ENCODE data around the gene DDX49.

DDX49 gene

GRCh38 chr19:18908917-18909619, 10.4 kb upstream of the DDX49 start:
- no peak overlapping the region for H3K4me3 ChIP-seq (ENCODE audit: low read depth, low read length)
- peak; percentile 28 for DNase-seq
- H3K36me3 ChIP-seq, result peaks cover 37% of the 10 kb centered on the region
- TF ChIP-seq CTCF (IDR thresholded peaks at IDR 0.05; ENCODE audit: low read depth, low read length), result no peak
- no peaks in the 10 kb centered on the region for H3K27me3 ChIP-seq (ENCODE audit: insufficient read depth, low read depth, severe bottlenecking)
- no peak overlapping the region for H3K27ac ChIP-seq
- H3K9me3 ChIP-seq (ENCODE audit: severe bottlenecking), result no peaks in the 10 kb centered on the region

GRCh38 chr19:18910010-18910409, 9.5 kb upstream of the DDX49 start:
- Histone ChIP-seq H3K27ac (no peak overlapping the region; the same call in 1 of the 2 replicates), H3K36me3 (peaks cover 31% of the 10 kb centered on the region), H3K9me3 (ENCODE audit: severe bottlenecking) (no peaks in the 10 kb centered on the region), H3K27me3 (ENCODE audit: insufficient read depth, low read depth, severe bottlenecking) (no peaks in the 10 kb centered on the region), H3K4me3 (ENCODE audit: low read depth, low read length) (no peak overlapping the region)
- no peak for DNase-seq
- TF ChIP-seq CTCF (IDR thresholded peaks at IDR 0.05; ENCODE audit: low read depth, low read length), result no peak

GRCh38 chr19:18910801-18911436, 8.6 kb upstream of the DDX49 start:
- Histone ChIP-seq H3K9me3 (ENCODE audit: severe bottlenecking) (no peaks in the 10 kb centered on the region), H3K4me3 (ENCODE audit: low read depth, low read length) (no peak overlapping the region), H3K36me3 (peaks cover 35% of the 10 kb centered on the region), H3K27ac (no peak overlapping the region), H3K27me3 (ENCODE audit: insufficient read depth, low read depth, severe bottlenecking) (no peaks in the 10 kb centered on the region)
- DNase-seq, result no peak
- no peak for TF ChIP-seq CTCF (IDR thresholded peaks at IDR 0.05; ENCODE audit: low read depth, low read length)

- peaks cover 35% of the 10 kb centered on the region for H3K36me3 ChIP-seq
- H3K9me3 ChIP-seq (ENCODE audit: severe bottlenecking), result no peaks in the 10 kb centered on the region
- no peak overlapping the region for H3K27ac ChIP-seq
- no peak for DNase-seq
- H3K27me3 ChIP-seq (ENCODE audit: insufficient read depth, low read depth, severe bottlenecking), result no peaks in the 10 kb centered on the region
- TF ChIP-seq CTCF (IDR thresholded peaks at IDR 0.05; ENCODE audit: low read depth, low read length), result no peak
- no peak overlapping the region for H3K4me3 ChIP-seq (ENCODE audit: low read depth, low read length)
Observed at GRCh38 chr19:18912933-18913332, 6.6 kb upstream of the DDX49 start.

GRCh38 chr19:18913466-18913865, 6.0 kb upstream of the DDX49 start:
- peaks cover 35% of the 10 kb centered on the region for H3K36me3 ChIP-seq
- H3K9me3 ChIP-seq (ENCODE audit: severe bottlenecking), result no peaks in the 10 kb centered on the region
- TF ChIP-seq CTCF (IDR thresholded peaks at IDR 0.05; ENCODE audit: low read depth, low read length), result no peak
- no peak for DNase-seq
- H3K27me3 ChIP-seq (ENCODE audit: insufficient read depth, low read depth, severe bottlenecking), result no peaks in the 10 kb centered on the region
- H3K4me3 ChIP-seq (ENCODE audit: low read depth, low read length), result no peak overlapping the region
- H3K27ac ChIP-seq, result no peak overlapping the region

Data from WERI-Rb-1 (cell line).